Fibroblast of pulmonary artery (primary cell): Measurements from ENCODE around the gene RALBP1.

Experiments used
- DNase-seq: peaks from one replicate; pipeline ENCODE4 v3.0.0-alpha.2; 2010; ENCODE audit warnings: low read depth
- H3K4me3 ChIP-seq: replicated peaks from 2 replicates; pipeline ENCODE4 v1.5.1; 2011; ENCODE audit warnings: low read depth, mild to moderate bottlenecking, control low read depth, low read length, moderate library complexity
- TF ChIP-seq, protein P1 (sequence below): IDR thresholded peaks from 2 replicates; pipeline ENCODE4 v1.5.1; 2011; ENCODE audit warnings: mild to moderate bottlenecking, control low read depth, low read length, inconsistent platforms; ENCODE audit errors: missing control alignments

Gene RALBP1

DNA sequence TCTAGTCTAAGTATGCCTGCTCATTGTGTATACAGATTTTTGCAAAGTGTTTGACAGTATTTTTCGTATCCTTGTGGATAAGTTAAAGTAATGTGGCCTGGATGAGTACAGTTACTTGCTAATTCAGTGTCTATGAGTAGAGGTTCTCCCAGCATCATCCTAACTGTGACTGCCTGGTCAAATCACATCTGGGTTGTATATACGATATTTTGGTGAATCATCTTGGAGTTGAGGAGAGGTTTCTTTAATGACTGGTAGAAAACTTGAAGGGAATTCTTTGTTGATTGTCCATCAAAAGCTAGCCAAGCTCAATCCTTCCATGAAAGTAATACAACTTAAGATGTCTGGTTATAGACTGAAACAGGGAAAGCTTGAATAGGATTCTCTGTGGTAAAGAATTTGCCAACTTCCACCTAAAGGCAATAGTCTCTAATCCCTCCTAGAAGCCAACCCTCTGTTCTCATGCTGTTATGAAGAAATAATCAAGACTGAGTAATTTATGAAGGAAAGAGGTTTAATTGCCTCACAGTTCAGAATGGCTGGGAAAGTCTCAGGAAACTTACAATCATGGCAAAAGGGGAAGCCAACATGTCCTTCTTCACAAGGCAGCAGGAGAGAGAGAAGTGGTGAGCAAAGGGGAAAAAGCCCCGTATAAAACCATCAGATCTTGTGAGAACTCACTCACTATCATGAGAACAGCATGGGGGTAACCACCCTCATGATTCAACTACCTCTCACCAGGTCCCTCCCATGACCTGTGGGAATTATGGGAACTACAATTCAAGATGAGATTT, 19.4 kb upstream of the RALBP1 start:
- TF ChIP-seq, protein P1, sequence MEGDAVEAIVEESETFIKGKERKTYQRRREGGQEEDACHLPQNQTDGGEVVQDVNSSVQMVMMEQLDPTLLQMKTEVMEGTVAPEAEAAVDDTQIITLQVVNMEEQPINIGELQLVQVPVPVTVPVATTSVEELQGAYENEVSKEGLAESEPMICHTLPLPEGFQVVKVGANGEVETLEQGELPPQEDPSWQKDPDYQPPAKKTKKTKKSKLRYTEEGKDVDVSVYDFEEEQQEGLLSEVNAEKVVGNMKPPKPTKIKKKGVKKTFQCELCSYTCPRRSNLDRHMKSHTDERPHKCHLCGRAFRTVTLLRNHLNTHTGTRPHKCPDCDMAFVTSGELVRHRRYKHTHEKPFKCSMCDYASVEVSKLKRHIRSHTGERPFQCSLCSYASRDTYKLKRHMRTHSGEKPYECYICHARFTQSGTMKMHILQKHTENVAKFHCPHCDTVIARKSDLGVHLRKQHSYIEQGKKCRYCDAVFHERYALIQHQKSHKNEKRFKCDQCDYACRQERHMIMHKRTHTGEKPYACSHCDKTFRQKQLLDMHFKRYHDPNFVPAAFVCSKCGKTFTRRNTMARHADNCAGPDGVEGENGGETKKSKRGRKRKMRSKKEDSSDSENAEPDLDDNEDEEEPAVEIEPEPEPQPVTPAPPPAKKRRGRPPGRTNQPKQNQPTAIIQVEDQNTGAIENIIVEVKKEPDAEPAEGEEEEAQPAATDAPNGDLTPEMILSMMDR = no peak
- H3K4me3 ChIP-seq = no peak overlapping the region
- DNase-seq = no peak

DNA sequence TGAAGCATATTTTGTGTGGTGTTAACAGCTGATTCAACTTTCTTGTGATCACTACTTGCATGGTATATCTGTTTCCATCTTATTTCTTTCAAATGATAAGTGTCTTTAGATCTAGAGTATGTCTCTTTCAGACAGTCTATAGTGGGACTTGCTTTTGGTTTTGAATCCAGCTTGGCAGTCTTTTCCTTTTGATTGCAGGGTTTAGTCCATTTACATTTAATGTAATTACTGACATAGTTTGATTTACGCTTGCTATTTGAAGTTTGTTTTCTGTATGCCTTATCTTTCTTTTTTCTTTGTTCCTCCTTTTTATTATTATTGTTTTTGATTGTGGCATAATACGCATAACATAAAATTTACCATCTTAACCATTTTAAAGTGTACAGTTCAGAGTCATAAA, 9.2 kb upstream of the RALBP1 start:
- no peak overlapping the region for H3K4me3 ChIP-seq
- no peak for DNase-seq
- TF ChIP-seq, protein P1 = no peak

DNA sequence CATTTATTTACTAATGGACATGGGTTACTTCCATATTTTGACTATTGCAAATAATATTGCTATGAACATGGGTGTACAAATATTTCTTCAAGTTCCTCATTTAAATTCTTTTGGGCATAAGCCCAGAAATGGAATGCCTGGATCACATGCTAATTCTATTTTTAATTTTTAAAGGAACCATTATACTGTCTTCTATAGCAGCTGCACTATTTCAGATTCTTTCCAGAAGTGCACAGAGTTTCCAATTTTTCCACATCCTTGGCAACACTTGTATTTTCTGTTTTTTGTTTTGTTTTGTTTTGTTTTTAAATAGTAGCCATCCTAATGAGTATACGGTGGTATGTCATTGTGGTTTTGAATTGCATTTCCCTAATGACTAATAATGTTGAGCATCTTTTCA, 8.5 kb upstream of the RALBP1 start:
- DNase-seq = peak; percentile 33
- no peak overlapping the region for H3K4me3 ChIP-seq
- TF ChIP-seq, protein P1 = no peak

DNA sequence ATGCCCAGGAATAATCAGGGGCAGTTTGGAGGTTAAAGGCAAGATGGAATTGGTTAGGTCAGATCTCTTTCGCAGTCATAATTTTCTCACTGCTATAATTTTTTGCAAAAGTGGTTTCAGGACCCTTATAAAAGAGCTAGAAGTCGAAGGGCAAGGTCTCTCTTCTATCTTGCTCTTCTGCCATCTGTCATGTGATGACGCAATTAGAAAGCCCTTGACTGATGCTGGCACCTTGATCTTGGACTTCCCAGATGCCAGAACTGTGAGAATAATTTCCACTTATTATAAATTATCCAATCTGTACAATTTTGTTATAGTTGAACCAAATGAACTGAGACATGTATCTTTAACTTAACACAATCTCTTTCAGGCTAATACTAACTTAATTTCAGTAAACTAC, 6.3 kb upstream of the RALBP1 start:
- no peak for DNase-seq
- TF ChIP-seq, protein P1 = no peak

DNA sequence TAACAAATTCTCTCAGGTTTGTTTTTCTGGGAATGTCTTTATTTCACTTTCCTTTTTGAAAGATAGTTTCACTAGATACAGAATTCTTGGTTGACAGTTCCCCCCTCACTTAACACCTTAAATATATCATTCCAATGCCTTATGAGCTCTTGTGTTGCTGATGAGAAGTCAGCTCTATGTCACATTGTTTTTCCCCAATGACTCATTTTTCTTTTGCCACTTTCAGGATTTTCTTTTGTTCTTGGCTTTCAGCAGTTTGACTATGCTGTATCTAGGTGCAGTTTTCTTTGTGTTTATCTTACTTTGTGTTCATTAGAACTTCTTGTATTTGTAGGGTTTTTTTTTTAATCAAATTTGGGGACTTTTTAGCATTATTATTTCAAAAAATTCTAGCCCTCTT, 5.6 kb upstream of the RALBP1 start:
- H3K4me3 ChIP-seq = no peak overlapping the region
- DNase-seq = peak; percentile 25
- TF ChIP-seq, protein P1 = no peak

More for the DNA sequence above, 6.3 kb upstream of the RALBP1 start:
- no peak overlapping the region for H3K4me3 ChIP-seq

DNA sequence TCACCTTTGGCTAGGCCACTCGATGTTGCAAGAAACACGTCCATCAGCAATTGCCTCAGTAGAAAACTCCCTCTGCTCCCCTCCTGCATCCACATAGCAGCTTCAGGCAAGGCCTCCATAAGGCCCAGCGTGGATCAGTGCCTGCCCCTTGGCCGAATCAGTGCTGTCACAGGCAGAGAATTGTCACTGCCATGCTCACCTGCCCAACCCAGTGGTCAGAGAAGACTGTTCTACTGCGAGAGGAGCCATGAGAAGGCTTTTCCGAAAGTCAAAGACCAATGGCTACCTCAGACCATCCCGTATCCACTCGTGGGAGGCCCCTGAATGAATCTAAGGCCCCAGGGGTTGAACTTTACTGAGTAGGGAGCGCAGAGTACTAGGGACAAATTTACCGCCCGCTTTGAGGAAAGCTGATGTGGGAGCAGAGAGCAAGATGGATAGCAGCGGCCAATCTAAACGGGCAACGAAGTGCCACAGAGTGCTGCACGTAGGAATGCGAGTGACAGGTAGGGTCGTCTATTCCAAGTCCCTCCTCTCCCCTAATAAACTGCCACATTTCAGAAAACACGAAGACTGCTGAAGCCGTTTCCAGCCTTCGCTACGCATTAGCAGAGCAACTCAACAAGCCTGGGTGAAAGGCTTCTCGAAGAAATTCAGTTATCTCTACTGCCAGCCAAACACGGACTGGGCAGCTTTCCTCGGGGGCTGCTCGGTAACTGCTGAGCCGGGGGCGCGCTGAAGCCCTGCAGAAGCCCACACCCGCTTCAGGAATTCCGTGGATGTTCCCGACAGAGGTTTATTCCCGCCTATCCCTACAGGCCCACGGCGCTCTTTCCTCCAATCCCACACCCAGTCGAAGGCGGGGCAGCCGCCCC, 968 bp upstream of the RALBP1 start:
- H3K4me3 ChIP-seq = peak overlapping the region; percentile 91
- TF ChIP-seq, protein P1 = no peak
- DNase-seq = peak; percentile 81
